NCI-H128 (cell line): ENCODE data around the gene DOK4.
"Not testable (repeated sequence)": the region's sequence is repeated elsewhere in the genome, so short reads cannot be mapped to it uniquely, and the experiment has no call there.

Experiments used
- DNase-seq: peaks from one replicate; lab custom pipeline; 2025; ENCODE audit not compliant: unreplicated experiment; lab: John Stamatoyannopoulos, UW

DOK4 gene

GRCh38 chr16:57502048-57502775 lies 15.9 kb upstream of the DOK4 start:
- DNase-seq = no peak

- DNase-seq = no peak
Measured at GRCh38 chr16:57501492-57501891, 15.2 kb upstream of the DOK4 start.

DNA sequence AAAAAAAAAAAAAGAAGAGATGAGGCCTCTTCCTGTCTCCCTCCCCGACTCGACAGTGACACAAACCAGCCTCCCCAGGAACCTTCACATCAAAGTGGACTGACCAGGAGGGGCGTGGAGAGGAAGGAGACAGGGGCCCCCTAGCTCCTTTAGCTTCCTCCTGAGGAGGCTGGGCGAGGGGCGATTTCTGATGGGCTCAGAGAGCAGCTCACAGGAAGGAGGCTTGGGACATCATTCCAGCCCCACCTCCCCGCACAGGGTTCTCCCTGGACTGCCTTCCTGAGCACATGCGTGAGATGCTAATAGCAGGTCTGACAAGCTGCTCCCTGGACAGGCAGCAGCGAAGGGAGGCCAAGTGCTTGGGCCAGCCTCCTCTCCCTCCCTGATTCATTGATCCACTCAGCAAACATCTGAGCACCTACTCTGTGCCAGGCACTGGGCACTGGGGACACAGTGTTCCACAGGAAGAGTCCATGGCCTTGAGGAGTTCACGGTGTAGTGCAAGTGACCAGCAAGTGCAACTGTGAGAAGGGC lies 14.4 kb upstream of the DOK4 start:
- DNase-seq = no peak

- DNase-seq = not testable (repeated sequence)
Measured at GRCh38 chr16:57499941-57500340, 13.6 kb upstream of the DOK4 start.

- no peak for DNase-seq
Measured at GRCh38 chr16:57498031-57498430, 11.7 kb upstream of the DOK4 start.

DNA sequence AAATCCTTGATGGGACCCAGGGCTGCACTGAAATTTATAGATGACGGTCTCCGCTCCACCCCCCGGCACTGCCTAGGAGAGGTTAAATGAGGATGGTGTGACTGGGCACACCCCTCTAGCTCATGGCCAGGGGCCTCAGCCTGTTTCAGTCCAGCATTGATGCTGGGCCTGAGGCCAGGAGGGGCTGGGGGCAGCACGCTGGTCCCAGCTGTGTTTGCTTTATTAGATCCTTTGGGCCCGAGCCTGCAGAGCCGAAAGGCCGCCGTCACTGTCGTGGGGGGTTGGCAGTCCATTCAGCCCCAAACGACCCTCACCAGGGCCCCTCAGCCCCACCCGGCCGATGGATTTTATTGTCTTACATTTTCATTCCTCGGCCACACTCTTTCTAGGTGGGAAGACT lies 10.8 kb upstream of the DOK4 start:
- DNase-seq = no peak

- no peak for DNase-seq
Measured at GRCh38 chr16:57493767-57494166, 7.5 kb upstream of the DOK4 start.

- no peak for DNase-seq
Measured at GRCh38 chr16:57489229-57489628, 2.9 kb upstream of the DOK4 start.

- DNase-seq = no peak
Measured at GRCh38 chr16:57486858-57487834, 853 bp upstream of the DOK4 start.

DNA sequence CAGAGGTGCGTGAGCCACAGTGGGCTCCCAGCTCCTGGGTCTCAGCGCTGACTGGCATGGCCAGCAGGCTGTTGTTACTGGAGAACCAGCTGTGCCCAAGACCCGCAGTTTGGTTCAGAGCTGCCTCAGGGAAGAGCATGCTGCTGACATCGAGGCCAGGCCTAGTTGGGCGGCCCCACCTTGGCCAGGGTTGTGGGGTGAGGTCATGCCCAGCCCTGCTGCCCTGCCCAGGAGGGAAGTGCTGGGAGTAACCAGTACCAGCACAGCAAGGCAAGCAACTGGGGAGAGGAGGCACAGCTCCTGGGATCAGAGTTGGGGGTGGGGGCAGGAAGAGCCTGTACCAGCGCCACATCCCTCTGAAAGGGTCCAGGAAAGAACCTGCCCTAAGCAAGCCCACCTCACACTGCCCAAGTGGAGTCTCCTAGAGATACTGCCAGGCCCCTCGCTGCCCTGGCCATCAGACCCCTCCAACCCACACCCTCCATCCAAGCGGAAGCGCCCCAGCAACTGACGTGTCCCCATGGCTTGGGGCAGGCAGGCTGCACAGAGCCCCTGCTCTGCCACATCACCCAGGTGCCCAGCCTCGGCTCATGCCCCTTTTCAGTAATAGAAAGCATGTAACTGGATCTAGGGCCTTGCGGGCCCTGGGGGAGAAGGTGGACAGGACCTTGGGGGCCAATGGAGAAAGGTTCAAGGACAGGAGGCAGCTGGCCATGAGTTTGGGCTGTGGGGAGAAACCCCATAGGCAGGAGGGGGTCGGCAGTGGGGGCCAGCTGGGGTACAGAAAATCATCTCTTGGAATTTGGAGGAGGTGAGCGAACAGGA lies 990 bp downstream of the DOK4 start:
- no peak for DNase-seq

- no peak for DNase-seq
Measured at GRCh38 chr16:57484515-57485005, 1.7 kb downstream of the DOK4 start.

DNA sequence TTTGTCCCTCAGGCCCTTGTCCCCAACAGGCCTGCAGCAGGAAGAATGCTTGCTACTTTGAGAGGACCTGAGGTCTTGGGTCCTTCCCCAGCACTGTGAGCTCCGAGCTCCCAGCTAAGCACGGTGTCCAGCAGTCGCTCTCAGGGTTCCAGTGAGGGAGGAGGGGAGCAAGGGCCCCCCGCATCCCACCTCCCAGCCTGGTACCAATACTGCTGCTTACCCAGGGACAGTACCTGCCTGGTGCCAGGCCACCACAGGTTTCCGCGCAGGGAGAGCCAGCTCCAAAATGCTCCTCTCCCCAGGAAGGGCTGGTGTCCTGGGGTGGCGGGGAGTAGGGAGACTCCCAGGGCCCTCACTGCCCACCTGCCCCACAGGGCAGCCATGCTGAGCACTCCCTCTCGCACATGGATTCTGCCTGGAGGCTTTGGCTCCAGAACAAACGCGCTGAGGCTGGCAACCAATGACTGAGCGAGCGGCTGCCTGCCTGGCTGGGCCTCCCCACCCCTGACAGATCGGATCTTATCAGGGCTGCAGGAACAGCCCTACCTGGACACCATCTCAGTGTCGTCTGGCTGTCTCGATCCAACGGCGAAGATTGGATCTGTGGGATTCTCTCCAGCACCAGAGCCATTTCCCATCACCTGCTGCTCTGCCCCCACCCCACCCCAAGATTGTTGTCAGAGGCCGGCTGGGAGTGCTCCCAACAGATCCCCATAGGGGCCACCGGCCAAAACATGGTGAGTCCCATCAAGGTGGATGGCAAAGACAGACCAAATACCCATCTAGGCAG lies 2.4 kb downstream of the DOK4 start:
- DNase-seq = no peak

DNA sequence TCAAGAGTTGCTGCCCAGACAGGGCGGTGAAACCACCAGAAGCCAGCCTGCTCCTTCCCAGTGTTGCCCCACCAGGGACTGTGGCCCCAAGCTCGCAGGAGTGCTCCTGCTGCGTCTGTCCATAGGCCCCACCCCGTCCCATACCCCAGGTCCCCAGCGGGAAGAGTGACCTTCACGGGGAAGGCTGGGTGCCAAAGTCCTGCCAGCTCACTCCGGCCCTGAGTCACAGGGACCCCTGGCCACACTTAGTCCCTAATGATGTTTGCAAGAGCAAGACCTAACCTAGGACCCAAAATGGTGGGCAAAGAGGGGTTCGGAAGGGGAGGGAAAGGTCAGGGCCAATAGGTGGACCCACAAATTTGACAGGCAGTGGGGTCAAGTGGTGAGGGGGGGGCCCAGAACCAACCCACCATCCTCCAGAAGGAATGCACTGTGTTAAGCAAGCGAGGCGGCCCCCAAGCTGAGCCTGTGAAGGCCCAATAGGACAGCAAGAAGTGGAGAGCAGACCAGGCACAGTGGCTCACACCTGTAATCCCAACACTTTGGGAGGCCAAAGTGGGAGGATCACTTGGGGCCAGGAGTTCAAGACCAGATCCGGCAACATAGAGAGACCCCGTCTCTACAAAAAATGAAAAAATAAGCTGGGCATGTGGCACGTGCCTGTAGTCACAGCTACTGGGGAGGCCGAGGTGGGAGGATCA lies 3.3 kb downstream of the DOK4 start:
- DNase-seq = no peak

DNA sequence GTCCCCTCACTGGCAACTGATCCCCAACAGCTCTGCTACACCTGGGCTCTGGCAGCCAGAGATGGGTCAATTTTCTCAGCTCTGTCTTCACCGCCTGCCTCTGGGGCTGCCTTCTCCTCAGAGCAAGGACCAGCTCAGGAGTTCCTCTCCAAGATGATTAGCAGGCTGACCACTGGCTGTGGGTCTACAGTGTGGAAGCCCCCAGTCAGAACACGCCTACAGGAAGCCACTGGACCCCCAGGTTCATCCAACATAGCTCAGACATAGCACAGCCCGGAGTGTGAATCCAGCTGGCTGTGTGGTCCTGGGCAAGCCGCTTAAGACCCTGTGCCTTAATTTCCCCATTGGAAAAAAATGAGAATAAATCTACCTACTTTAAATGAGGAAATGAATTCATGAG lies 4.9 kb downstream of the DOK4 start:
- no peak for DNase-seq

DNA sequence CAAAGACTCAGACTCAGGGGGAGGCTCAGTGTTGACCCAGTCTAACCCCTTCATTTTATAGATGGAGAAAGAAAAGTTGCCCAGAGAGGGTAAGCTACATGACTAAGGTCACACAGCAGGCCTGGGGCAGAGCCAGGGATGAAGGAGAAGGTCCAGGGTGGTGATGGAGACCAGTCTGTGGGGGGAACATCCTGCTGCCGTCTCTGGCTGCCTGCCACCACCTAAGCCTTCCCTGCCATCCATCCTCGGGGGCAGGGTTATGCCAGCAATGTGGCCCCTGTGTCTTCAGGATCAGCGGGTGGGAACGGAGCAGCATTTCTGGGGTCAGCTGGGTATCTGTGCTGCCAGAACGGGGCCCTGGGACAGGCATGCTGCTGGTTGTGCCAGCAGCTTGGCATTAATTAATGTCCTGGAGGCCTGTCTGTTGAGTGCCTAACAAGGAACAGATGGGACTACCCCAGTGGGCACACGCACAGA lies 5.5 kb downstream of the DOK4 start:
- DNase-seq = no peak

- DNase-seq = no peak
Measured at GRCh38 chr16:57479976-57480753, 6.1 kb downstream of the DOK4 start.

- DNase-seq = no peak
Measured at GRCh38 chr16:57479205-57479975, 6.9 kb downstream of the DOK4 start.
